Smooth muscle cell (in vitro differentiated cells): ENCODE results near the gene RAB31. TPM values are rescaled to one million over a fixed set of nuclear protein-coding genes. Genes with fewer than 3 reads are reported as not detected.
A peak's percentile ranks its signal among the peaks of the same experiment; 100 is the strongest.

ENCODE experiments used
- DNase-seq: peaks from one replicate; lab custom pipeline; 2025; ENCODE audit not compliant: unreplicated experiment; lab: John Stamatoyannopoulos, UW
- H2AFZ ChIP-seq: fragments of 200-600 bp; sonication (generic); 2 replicates; pipeline ENCODE4 v1.6.0; 2016; ENCODE audit warnings: antibody characterized with exemption, low read depth, mild to moderate bottlenecking
- H3F3A ChIP-seq: fragments of 200-600 bp; sonication (generic); 2 replicates; pipeline ENCODE4 v1.6.0; 2017; ENCODE audit warnings: antibody characterized with exemption, low read depth
- H3K27ac ChIP-seq: fragments of 200-600 bp; sonication (generic); 2 replicates; pipeline ENCODE4 v1.5.1; 2016; ENCODE audit warnings: low read depth, mild to moderate bottlenecking
- H3K27me3 ChIP-seq: fragments of 200-600 bp; sonication (generic); 2 replicates; pipeline ENCODE4 v1.6.1; 2016; ENCODE audit warnings: low read depth, mild to moderate bottlenecking
- H3K36me3 ChIP-seq: fragments of 200-600 bp; sonication (generic); 2 replicates; pipeline ENCODE4 v1.5.1; 2016; ENCODE audit warnings: low read depth
- H3K4me1 ChIP-seq: fragments of 200-600 bp; sonication (generic); 2 replicates; pipeline ENCODE4 v1.5.1; 2016; ENCODE audit warnings: low read depth
- H3K4me2 ChIP-seq: fragments of 200-600 bp; sonication (generic); 2 replicates; pipeline ENCODE4 v1.6.0; 2016; ENCODE audit warnings: mild to moderate bottlenecking
- H3K4me3 ChIP-seq: fragments of 200-600 bp; sonication (generic); 2 replicates; pipeline ENCODE4 v1.5.1; 2016; ENCODE audit warnings: mild to moderate bottlenecking
- H3K79me2 ChIP-seq: fragments of 200-600 bp; sonication (generic); 2 replicates; pipeline ENCODE4 v1.6.0; 2016; ENCODE audit warnings: low read depth, mild to moderate bottlenecking
- H3K9ac ChIP-seq: fragments of 200-600 bp; sonication (generic); 2 replicates; pipeline ENCODE4 v1.6.0; 2016; ENCODE audit warnings: low read depth
- H3K9me3 ChIP-seq: fragments of 200-600 bp; sonication (generic); replicated peaks from 2 replicates; pipeline ENCODE4 v1.5.1; 2016; ENCODE audit warnings: low read depth
- H4K20me1 ChIP-seq: fragments of 200-600 bp; sonication (generic); 2 replicates; pipeline ENCODE4 v1.6.0; 2016; ENCODE audit warnings: low read depth
- WGBS: methylation state at CpG from one replicate; pipeline ENCODE4 v1.1.7; 2016; ENCODE audit warnings: low lambda C conversion rate; 5-methylcytosine and 5-hydroxymethylcytosine counted together
- polyA plus RNA-seq: library from polyadenylated mRNA; unstranded; fragments of >200 nt; fragmentation: Nextera tagmentation; extraction: Ambion mirVana; gene quantifications from 2 replicates; pipeline ENCODE4 v1.2.1, GENCODE V29; 2016
- total RNA-seq: library from RNA; depleted of rRNA; stranded (reverse); fragments of >200 nt; gene quantifications from 2 replicates; pipeline ENCODE4 v1.2.3, GENCODE V29; 2014
- TF ChIP-seq, protein P1 (sequence below): fragments of 200-600 bp; sonication (generic); IDR thresholded peaks from 2 replicates; pipeline ENCODE4 v1.5.1; 2017; ENCODE audit warnings: borderline replicate concordance, mild to moderate bottlenecking, antibody characterized with exemption; ENCODE audit not compliant: insufficient read depth, poor library complexity, severe bottlenecking

Gene RAB31
- total and polyA plus RNA-seq, 2 experiments from 2014 or later: 116 to 414 TPM

GRCh38 chr18:9715978-9716774 lies 8.1 kb downstream of the RAB31 start:
- Histone ChIP-seq H2AFZ (no peak overlapping the region), H3K9me3 (no peaks in the 10 kb centered on the region), H3K79me2 (peaks cover 98% of the 10 kb centered on the region), H3K4me2 (no peak overlapping the region), H3K4me3 (no peak overlapping the region), H3K4me1 (peaks cover 4% of the 10 kb centered on the region), H3K27me3 (no peaks in the 10 kb centered on the region), H3K27ac (peak overlapping the region; percentile 46), H3F3A (peaks cover 21% of the 10 kb centered on the region), H3K36me3 (no peaks in the 10 kb centered on the region), H4K20me1 (peaks cover 99% of the 10 kb centered on the region), H3K9ac (no peak overlapping the region)
- 80% methylated on average over 10 of the region's 10 CpGs for WGBS
- TF ChIP-seq, protein P1, sequence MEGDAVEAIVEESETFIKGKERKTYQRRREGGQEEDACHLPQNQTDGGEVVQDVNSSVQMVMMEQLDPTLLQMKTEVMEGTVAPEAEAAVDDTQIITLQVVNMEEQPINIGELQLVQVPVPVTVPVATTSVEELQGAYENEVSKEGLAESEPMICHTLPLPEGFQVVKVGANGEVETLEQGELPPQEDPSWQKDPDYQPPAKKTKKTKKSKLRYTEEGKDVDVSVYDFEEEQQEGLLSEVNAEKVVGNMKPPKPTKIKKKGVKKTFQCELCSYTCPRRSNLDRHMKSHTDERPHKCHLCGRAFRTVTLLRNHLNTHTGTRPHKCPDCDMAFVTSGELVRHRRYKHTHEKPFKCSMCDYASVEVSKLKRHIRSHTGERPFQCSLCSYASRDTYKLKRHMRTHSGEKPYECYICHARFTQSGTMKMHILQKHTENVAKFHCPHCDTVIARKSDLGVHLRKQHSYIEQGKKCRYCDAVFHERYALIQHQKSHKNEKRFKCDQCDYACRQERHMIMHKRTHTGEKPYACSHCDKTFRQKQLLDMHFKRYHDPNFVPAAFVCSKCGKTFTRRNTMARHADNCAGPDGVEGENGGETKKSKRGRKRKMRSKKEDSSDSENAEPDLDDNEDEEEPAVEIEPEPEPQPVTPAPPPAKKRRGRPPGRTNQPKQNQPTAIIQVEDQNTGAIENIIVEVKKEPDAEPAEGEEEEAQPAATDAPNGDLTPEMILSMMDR: no peak
- DNase-seq: no peak

DNA sequence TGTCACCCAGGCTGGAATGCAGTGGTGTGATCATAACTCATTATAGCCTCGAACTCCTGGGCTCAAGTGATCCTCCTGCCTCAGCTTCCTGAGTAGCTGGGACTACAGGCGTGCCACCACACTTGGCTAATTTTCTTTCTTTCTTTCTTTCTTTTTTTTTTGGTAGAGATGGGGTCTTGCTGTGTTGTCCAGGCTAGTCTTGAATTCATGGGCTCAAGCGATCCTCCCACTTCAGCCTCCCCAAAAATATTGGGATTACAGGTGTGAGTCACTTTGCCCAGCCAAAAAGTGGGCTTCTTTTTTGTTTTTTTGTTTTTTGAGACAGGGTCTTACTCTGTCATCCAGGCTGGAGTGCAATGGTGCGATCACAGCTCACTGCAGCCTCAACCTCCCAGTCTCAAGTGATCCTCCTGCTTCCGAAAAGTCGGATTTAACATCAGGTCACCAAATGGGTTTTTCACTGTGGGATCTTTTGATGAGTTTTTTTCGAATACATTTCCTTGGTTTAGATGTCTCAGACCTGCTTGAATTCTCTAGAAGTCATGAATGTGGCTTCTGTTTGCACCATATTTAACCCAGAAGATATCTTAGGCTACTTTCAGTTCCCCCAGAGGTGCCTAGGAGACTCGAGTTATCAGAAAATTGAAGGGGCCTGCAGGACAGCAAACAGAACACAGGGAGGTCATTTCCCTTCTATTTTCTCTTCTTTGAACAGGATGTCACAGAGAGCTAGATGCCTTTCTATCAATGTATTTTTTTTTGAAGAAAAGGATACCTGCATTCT lies 8.9 kb downstream of the RAB31 start:
- TF ChIP-seq, protein P1: no peak
- H3K4me3 ChIP-seq: no peak overlapping the region
- H3F3A ChIP-seq: peaks cover 21% of the 10 kb centered on the region
- H3K4me1 ChIP-seq: peaks cover 4% of the 10 kb centered on the region
- H4K20me1 ChIP-seq: peaks cover 99% of the 10 kb centered on the region
- peaks cover 98% of the 10 kb centered on the region for H3K79me2 ChIP-seq
- no peaks in the 10 kb centered on the region for H3K9me3 ChIP-seq
- peak overlapping the region; percentile 46 for H3K27ac ChIP-seq
- H3K4me2 ChIP-seq: no peak overlapping the region
- WGBS: 82% methylated on average over 8 of the region's 8 CpGs
- no peak overlapping the region for H2AFZ ChIP-seq
- no peak for DNase-seq
- no peaks in the 10 kb centered on the region for H3K36me3 ChIP-seq
- no peaks in the 10 kb centered on the region for H3K27me3 ChIP-seq
- H3K9ac ChIP-seq: no peak overlapping the region

DNA sequence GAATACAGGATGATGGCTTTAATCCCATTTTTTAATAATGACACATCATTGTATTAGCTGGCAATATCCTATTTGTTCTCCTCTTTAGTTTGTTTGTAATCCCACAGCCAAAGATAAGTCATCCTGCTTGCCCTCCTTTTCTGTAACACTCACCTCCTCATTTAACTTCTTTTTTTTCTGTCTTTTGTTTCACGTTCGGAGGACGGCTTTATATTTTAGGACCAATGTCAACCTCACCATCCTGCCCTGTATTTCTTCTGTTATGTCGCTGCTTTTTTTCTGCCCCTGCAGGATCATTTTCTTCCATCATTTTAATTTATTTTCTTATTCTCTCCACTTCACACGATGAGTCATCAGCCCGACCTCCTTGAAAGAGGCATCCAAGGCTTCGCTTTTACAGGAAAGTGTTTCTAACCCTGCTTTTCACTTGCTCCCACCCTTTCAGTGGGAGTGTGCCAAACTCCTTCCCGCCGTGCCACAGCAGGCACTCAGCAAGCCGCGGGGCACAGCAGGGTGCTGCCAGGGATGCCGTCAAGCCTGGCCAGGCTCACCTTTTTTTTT lies 11.4 kb downstream of the RAB31 start:
- Histone ChIP-seq H4K20me1 (peaks cover 95% of the 10 kb centered on the region), H3K36me3 (no peaks in the 10 kb centered on the region), H3K9ac (no peak overlapping the region), H3K4me2 (no peak overlapping the region), H3K27ac (peak overlapping the region; percentile 51), H3K79me2 (peaks cover 96% of the 10 kb centered on the region), H3F3A (peaks cover 9% of the 10 kb centered on the region), H3K4me3 (no peak overlapping the region), H3K27me3 (no peaks in the 10 kb centered on the region), H3K9me3 (no peaks in the 10 kb centered on the region), H2AFZ (no peak overlapping the region), H3K4me1 (no peaks in the 10 kb centered on the region)
- 49% methylated on average over 12 of the region's 12 CpGs for WGBS
- TF ChIP-seq, protein P1: no peak
- no peak for DNase-seq
